CD4-positive, alpha-beta T cell treated with Interleukin-6 for 4 hours (primary cell): Measurements from ENCODE around the gene CCAR1.
A peak's percentile ranks its signal among the peaks of the same experiment; 100 is the strongest.
"Not testable (repeated sequence)": the region's sequence is repeated elsewhere in the genome, so short reads cannot be mapped to it uniquely, and the experiment has no call there.

Experiments
- DNase-seq: peaks from one replicate; pipeline ENCODE4 v3.0.0-alpha.2; 2020; ENCODE audit warnings: mixed read lengths

Gene CCAR1

GRCh38 chr10:68759223-68759863 is 38.3 kb downstream of the CCAR1 start:
- no peak for DNase-seq

DNA sequence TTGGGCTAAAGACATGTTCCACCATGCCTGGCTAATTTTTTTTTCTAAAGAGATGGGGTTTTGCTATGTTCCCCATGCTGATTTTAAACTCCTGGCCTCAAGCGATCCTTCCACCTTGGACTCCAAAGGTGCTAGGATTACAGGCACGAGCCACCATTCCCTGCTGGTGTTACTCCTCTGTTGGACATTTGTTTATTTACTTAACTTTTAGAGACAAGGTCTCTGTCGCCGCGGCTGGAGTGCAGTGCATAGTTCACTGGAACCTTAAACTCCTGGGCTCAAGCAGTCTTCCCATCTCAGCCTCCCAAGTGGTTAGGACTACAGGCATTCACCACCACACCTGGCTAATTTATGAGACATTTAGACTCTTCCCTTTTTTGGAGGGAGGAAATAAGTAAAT is 38.9 kb downstream of the CCAR1 start:
- DNase-seq: no peak

- DNase-seq: not testable (repeated sequence)
These were observed 46.4 kb downstream of the CCAR1 start for GRCh38 chr10:68767407-68767806.

DNA sequence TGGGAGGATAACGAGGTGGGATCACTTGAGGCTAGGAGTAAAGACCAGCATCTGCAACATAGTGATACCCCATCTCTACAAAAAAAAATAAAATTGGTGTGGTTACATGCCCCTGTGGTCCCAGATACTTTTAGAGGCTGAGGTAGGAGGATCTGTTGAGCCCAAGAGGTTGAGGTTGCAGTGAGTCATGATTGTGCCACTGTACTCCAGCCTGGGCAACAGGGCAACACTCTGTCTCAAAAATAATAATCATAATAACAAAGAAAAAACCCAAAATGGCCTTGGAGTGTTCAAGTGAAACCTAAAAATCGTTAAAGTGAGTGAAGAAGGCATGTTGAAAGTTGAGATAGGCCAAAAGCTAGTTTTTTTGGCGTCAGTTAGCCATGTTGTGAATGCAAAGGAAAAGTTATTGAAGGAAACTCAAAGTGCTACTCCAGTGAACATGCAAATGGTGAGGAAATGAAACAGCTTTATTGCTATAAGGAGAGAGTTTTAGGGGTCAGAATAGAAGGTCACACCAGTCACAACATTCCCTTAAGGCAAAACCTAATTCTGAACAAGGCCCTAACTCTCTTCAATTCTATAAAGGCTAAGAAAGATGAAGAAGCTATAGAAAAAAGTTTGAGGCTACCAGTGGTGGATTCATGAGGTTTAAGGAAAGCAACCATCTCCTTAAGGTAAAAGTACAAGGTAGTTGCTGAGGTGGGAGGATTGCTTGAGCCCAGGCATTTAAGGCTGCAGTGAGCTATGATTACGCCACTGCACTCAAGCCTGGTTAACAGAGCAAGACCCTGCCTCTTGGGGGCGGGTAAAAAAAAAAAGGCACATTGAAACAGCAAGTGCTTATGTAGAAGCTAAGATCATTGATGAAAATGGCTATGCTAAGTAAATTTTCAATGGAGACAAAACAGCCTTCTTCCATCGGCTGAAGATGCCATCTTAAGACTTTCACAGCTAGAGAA is 60.9 kb downstream of the CCAR1 start:
- DNase-seq: no peak

- no peak for DNase-seq
These were observed 63.4 kb downstream of the CCAR1 start for GRCh38 chr10:68784476-68784875.

- DNase-seq: no peak
These were observed 66.8 kb downstream of the CCAR1 start for GRCh38 chr10:68787813-68788212.

DNA sequence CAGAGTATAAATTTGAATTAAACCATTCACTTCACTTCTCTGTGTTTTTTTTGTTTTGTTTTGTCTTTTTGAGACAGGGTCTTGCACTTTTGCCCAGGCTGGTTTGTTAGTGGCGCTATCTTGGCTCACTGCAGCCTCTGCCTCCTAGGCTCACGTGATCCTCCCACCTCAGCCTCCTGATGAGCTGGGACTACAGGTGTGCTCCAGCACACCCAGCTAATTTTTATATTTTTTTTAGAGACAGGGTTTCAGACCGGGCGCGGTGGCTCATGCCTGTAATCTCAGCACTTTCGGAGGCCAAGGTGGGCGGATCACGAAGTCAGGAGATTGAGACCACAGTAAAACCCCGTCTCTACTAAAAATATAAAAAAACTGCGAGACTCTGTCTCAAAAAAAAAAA is 69.4 kb downstream of the CCAR1 start:
- no peak for DNase-seq

DNA sequence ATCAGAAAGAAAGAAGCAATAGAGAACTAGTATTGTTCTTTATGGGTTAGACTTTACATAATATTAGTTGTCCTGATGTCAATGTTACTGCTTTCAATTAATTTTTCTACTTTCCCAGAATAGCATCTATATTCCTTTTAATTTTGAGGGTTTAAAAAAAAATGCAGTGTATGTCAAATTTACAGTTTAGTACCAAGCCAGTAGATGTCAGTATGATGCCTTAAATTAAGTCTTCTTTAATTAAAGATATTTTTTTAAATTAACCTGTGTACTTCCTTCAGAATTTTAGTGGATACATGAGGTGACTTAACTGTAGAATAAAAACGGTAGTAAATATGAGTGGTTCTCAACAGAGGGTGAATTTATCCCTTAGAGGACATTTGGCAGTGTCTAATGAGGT is 71.1 kb downstream of the CCAR1 start:
- DNase-seq: no peak

- DNase-seq: no peak
These were observed 75.0 kb downstream of the CCAR1 start for GRCh38 chr10:68795886-68796532.

GRCh38 chr10:68796605-68797004 is 75.6 kb downstream of the CCAR1 start:
- DNase-seq: no peak

GRCh38 chr10:68800211-68800610 is 79.2 kb downstream of the CCAR1 start:
- DNase-seq: no peak

DNA sequence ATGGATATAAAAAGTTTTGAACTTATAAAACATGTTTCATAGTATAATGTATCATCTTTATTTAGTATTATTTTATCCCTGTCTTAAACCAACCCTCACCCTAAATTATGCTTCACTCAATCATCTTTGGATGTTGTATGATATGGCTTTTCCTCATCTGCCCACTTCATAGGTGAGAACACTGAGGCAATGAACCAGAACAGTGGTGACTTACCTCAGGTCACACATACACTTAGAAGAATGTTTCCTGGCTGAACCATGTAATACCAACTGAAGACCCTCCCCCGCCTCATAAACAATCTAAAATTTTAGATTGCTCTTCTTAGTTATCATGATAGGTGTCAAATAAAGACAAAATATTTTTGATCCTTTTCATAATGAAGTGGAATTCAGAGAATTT is 83.7 kb downstream of the CCAR1 start:
- no peak for DNase-seq

GRCh38 chr10:68810830-68811229 is 89.8 kb downstream of the CCAR1 start:
- DNase-seq: not testable (repeated sequence)

- DNase-seq: no peak
These were observed 90.4 kb downstream of the CCAR1 start for GRCh38 chr10:68811314-68812009.

DNA sequence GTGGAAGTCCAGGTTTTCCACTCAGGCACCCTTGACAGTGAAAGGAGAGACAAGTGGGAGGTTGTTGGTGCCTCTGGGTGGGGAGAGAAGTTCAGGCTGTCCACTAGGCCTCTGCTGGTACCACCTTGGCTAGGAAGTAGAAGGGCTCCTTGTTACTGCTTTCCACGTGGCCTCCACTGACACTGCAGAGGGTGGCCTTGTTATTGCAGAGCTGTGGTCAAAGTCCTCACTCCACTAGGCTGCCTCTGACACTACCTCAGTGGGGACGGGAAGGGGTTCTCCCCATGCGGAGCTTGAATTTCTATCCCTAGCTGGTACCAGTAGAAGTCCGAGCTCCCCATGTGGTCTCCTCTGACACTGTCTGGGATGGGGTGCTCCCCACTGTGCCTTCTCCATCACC is 91.4 kb downstream of the CCAR1 start:
- DNase-seq: no peak

DNA sequence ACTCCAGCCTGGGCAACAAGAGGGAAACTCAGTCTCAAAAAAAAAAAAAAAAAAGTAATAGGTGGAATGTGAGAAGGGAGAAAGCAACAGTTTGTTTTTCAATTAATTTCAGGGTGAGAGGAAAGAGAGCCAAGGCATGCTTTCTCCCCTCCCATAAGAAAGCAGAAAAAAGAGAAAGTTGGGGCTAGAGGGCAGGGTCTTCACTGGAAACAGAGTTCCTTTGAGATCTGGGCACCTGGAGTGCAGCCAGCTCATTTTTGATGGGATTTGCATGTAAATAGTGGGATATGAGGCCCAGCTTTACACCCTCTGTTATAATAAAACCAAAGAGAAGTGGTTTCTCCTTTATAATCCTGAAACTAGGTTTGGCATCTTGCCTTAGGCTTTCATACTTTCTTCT is 92.5 kb downstream of the CCAR1 start:
- DNase-seq: no peak

GRCh38 chr10:68816796-68817412 is 95.9 kb downstream of the CCAR1 start:
- DNase-seq: no peak

DNA sequence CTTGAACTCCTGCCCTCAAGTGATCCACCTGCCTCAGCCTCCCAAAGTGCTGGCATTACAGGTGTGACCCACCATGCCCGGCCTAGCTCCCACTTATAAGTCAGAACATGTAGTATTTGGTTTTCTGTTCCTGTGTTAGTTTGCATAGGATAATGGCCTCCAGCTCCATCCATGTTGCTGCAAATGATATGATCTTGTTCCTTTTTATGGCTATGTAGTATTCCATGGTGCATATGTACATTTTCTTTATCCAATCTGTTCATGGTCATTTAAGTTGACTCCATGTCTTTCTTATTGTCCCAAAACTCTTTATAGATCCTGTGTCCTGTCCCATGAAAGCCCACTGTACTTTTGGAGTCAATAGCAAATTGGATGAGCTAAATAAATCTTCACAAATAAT is 99.3 kb downstream of the CCAR1 start:
- not testable (repeated sequence) for DNase-seq

- DNase-seq: not testable (repeated sequence)
These were observed 101.6 kb downstream of the CCAR1 start for GRCh38 chr10:68822626-68823025.

- peak; percentile 84 for DNase-seq
These were observed 105.9 kb downstream of the CCAR1 start, which contains the start of gene STOX1 for GRCh38 chr10:68826764-68827591. Gene STOX1 (plus strand): TSS chr10:68827531. CDS start chr10:68827624, 93 bp downstream.

GRCh38 chr10:68827592-68827959 is 106.5 kb downstream of the CCAR1 start:
- DNase-seq: not testable (repeated sequence)
